Amniotic epithelial cell (primary cell): ENCODE data around the gene TP53BP1.

Source experiments
- DNase-seq: peaks from one replicate; pipeline ENCODE4 v3.0.0-alpha.2; 2010; ENCODE audit warnings: low read depth

TP53BP1 gene

DNA sequence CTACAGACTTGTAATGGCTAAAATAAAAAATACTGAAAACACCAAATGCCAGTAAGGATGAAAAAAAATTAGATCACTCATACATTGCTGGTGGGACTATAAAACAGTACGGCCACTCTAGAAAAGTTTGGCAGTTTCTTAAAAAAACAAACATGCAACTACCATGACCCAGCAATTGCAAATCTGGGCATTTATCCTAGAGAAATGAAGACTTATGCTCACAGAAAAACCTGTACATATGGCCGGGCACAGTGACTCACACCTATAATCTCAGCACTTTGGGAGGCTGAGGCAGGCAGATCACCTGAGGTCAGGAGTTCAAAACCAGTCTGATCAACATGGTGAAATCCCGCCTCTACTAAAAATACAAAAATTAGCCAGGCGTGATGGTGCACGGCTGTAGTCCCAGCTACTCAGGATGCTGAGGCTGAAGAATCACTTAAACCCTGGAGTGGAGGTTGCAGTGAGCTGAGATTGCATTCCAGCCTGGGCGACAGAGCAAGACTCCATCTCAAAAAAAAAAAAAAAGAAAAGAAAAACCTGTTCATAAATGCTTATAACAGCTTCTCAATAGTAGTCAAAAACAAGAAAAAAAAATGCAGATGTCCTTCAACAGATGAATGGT lies 5.6 kb downstream of the TP53BP1 start:
- no peak for DNase-seq

DNA sequence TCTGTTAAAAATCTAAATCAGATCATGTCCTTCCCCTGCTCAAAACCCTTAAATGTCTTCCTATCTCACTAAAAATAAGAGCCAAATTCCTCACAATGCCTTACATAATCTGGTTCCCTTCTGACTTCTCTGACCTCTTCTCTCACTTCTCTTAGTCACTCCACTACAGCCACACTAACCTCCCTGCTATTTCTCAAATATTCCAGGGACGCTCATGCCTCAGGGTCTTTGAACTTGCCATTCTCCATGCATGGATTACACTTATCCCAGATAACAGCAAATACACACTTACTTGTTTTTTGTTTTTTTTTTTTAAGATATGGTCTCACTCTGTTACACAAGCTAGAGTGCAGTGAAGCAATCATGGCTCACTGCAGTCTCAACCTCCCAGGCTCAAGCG lies 8.5 kb downstream of the TP53BP1 start:
- peak; percentile 55 for DNase-seq

DNA sequence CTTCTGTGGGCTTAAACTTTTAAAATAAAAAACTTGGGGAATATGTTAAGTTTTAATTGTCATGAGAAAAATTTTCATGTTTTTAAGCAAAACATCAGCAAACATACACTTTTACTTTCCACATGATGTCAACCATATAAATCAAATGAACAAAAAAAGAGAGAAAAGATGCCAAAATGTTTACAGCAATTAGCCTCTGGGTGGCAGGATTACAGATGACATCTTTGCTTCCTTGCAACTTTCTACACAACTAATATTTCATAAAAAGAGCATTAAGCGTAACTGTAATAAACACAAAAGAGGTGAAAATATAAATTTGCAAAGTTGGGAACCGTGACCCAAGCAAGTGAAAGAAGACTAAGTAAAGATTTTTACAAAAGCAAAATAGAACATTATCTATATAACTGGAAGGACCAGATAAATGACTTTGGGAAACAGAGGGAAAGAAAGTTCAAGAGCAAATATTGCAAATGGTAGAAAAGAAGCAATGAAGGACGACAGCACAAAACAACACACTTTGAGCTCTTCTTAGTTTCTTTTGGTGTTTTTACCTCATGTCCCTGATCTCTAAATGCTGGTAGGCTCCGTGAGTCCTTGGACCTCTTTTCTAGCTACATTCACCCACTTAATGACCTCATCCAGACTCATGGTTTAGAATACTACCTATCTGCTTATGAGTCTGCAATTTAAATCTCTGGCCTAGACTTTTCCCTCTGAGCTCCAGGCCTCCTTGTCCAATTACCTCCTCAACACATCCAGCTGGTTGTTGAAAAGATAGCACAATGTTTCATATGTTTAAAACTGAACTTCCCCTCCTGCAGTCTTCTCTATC lies 9.4 kb downstream of the TP53BP1 start:
- peak; percentile 40 for DNase-seq

DNA sequence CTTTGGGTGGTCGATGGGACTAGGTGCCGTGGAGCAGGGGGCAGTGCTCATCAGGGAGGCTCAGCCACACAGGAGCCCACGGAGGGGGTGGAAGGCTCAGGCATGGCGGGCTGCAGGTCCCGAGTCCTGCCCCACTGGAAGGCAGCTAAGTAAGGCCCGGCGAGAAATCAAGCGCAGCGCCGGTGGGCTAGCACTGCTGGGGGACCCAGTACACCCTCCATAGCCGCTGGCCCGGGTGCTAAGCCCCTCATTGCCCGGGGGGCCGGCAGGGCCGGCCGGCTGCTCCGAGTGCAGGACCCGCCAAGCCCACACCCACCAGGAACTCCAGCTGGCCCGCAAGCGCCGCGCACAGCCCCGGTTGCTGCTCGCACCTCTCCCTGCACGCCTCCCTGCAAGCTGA lies 19.1 kb downstream of the TP53BP1 start:
- no peak for DNase-seq

DNA sequence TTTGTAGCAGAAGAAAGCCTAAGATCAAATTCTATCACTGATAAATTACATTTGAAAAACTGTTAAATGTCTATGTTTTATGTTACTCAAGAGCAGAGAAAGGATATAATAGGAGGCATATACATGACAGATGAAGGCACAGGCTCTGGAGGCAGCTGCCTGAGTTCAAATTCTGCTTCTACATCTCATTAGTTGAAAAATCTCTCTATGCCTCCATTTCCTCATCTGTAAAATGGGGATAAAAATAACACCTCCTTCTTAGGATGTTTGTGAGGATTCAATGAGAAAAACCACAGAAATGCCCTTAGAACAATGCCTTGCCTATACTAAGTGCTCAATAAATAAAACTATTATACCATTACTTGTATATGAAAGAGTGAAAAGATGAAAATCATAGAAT lies 21.0 kb downstream of the TP53BP1 start:
- DNase-seq, result no peak

DNA sequence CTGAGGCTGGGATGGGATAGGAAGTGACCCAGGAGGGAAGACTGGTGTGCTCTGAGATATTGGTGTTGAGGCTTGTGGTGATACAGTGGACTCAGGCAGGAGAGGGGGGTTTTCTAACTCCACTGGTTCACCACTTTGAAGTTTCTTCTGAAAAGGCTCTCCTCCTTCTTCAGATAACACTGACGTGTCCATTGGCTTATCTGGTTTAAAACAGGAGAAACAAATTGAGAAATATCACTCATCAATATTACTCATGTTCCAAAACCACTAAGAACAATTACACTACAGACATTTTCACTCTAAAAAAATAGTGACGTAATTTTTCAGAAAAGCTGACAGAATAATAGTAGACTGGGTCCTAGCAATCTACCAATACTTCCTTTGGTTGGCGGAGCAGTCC lies 23.1 kb downstream of the TP53BP1 start:
- DNase-seq, result peak; percentile 92

DNA sequence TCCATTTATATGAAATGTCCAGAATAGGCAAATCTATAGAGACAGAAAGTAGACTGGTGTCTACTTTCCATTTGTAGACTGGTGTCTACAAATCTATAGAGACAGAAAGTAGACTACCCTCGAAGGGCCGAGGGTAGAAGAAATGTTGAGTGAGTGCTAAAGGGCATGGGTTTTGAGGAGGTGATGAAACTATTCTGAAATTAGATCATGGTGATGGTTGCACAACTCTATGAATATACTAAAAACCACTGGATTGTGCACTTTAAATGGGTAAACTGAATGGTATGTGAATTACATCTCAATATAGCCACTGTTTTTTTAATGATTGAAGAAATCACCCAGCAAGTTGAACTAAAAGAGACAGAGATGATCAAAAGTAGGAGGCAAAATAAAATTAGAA lies 27.9 kb downstream of the TP53BP1 start:
- peak; percentile 92 for DNase-seq

DNA sequence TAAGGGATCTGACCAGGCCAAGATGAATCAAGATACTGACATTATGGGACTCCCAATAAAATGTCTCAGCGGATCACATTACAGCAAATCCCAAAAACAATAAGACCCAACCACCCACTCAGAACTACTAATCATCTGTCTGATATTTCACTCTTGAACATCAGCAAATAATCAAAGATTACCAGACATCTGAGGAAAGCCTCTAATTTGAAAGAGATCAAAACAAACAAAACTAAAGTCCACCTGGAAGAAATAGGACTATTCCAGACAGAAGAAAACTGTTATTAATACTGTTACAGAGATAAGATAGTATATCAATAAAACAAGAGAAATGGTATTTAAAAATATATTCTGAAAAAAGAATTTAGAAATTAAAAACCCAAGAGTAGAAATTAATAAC lies 29.0 kb downstream of the TP53BP1 start:
- no peak for DNase-seq

DNA sequence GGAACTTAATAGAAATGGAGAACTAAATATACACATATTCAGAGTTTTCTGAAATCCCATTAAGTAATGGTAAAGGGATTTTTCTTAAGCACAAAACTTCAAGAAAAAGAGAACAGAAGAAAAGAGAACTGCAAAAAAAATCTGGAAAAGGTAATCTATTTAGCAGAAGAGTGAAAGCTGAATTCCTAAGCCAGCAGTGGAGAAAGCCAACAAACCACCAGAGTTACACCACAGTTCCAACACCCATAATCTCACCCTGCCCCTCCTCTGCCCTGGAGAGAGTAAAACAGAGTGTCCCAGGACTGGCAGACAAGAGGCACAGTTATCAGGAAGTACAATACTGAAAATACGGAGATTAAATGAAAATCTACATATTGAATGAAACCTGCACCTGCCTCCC lies 29.4 kb downstream of the TP53BP1 start:
- peak; percentile 79 for DNase-seq

DNA sequence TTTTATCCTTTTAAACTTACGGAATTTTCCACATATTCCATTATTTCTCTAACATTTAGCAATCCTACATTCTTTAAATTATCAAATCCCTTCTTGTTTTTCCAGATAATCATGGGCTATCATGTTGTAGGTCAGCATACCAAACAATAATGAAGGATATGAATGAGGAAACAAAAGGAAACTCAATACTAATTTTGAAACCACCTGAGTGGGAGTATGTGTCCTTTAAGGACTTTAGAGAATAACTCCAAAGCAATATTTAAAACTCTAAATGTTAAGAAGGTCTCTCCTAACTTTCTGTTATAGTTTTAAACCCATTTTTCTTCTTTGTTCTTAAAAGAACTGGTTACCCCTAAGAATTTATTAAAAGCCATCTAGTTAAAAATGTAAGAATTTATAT lies 43.0 kb downstream of the TP53BP1 start:
- no peak for DNase-seq

DNA sequence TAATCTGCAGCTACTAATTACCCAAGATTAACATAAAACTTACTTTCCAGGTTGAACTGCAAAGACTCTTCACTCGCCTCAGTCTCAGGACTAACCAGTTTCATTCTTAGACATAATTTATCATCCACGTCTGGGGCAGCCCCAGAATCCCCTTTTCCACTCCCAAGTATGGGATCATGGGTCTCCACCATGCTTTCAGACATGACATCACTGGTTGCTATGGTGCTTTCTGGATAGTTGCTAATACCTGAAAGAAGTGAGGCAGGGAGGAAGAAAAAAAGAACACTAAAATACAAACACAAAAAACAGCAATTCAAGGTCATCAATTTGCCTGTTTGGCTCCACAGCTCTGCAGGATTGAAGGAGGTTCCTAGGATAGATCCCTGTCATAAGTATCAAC lies 46.6 kb downstream of the TP53BP1 start:
- DNase-seq, result no peak

DNA sequence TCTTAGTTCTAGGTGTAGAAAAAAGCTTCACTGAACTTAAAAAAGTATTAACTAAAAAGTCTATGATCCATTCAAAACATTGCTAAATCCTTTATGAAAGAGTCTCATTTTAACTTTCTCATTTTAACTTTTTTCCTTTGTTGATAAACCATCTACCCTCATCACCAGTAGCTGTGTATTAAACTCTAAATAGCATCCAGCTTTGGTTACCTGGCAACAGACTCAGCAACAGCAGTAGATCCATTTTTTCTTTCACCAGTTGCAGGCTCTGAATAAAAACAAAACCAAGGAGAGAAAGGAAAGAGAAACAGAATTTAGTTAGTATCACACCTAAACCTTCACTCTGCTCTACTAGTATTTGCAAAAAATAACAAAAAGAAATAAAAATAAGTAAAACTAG lies 51.6 kb downstream of the TP53BP1 start:
- peak; percentile 48 for DNase-seq

DNA sequence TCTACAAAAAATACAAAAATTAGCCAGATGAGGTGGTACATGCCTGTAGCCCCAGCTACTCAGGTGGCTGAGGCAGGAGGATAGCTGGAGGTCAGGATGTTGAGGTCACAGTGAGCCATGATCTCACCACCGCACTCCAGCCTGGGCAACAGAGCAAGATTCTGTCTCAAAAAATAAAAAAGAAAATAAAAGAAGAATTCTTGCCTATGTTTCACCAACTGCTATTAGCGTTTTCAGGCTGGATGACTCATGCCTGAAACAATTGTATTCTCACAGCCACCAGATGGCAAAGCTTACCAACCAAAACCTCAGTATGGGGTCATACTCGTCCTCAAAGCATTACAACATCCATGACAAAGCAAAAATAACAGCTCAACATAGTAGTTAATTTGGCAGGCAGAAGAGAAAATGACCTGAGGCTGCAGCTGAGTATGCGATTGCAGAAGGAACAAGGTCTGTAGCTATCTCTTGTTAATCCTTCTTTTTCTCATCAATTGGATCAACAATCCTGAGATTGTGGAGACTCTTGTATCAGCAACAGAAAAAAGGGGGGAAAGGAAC lies 52.2 kb downstream of the TP53BP1 start:
- peak; percentile 98 for DNase-seq

DNA sequence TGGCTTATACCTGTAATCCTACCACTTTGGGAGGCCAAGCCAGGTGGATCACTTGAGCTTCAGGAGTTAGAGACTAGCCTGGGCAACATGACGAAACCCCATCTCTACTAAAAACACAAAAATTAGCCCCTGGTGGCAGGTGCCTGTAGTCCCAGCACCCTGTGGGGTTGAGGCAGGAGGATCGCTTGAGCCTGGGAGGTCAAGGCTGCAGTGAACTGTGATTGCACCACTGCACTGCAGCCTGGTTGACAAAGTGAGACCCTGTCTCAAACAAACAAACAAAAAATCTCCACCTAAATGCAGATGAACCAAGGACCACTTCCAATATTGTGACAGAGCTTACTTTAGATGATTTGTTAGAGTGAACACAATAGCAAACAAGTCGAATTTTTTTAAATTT lies 53.7 kb downstream of the TP53BP1 start:
- DNase-seq, result no peak

DNA sequence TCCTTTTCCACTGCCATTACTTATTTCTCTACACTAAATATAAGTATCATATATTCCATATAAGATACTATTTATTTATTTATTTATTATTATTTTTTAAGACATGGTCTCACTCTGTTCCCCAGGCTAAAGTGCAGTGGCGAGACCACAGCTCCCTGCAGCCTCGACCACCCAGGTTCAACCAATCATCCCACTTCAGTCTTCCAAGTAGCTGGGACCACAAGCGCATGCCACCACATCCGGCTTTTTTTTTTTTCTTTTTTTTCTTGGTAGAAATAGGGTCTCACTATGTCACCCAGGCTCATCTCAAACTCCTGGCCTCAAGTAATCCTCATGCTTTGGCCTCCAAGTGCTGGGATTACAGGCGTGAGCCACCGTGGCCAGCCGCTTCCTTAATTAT lies 56.6 kb downstream of the TP53BP1 start:
- no peak for DNase-seq

DNA sequence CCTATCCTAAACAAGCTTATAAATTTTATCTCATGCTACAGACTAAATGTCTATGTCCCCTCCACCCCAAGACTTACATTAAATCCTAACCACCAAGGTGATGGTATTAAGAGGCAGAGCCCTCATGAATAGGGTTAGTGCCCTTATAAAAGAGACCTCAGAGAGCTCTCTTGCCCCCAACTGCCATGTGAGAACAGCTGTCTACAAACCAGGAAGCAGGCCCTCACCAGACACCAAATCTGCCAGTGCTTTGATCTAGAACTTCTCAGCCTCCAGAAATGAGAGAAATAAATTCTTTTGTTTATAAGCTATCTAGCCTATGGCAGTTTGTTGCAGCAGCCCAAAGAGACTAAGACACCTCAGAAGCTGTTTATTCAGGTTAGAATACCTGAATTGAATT lies 58.5 kb downstream of the TP53BP1 start:
- DNase-seq, result no peak

DNA sequence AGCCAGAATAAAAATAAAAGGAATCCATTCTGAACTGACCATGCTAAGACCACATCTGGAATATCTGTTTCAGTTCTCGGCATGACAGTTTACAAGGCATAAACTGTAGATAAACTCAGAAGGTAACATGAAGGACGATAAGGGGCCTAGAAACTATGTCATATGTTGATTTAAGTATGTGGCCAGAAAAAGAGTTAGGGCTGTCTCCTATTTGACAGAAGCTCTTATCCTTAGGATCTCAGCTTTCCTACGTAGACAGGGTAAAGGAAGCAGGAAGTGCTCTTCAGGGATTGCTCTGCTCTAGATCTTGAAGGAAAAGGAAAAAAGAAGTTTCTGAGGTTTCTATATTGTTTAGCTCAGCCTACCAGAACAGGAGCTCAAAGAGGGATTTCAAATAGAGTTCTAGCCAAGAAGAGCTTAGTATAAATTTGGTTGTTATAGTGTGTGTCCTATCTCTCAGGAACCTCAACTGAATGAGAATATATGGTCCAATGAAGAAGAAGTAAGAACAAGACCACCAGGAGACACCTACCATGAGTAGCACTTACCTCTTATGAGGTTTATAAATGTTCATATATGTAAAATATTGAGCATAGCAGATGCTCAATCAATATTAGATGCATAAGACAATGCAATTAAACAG lies 59.2 kb downstream of the TP53BP1 start:
- no peak for DNase-seq

DNA sequence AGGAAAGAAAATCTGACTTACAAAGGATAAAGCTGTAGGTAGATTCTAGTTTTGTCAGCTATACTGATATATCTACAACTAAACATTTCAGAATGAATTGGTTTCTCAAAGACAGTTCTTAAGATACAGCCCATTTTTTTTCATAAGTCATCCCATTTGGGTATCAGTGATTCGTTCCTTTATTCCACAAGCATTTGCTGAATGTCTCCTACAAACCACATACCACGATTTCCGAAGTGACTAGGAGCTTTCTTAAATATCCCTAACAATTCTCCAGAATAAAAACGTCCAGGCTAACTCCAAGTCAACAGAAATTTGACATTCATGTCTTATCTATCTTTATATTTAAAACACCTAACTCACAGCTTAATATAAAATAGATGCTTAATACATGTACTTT lies 59.8 kb downstream of the TP53BP1 start:
- peak; percentile 71 for DNase-seq

DNA sequence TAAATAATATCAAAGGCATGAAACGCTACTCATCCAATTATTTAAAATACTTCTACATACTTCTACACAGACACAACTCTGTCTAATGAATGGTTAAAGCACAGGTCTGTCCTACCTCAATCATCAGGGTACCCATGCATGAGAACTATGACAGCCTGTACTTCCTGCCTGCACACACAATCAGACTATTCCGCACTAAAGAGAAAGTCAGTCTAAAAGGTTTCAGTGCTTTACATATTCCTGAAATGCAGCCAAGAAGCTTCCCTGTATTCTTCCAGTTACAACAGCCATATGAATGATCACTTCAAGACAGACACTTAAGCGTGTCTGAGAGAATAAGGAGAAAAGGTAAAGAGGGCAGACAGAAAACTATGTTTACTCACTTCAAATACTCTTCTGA lies 63.3 kb downstream of the TP53BP1 start:
- DNase-seq, result no peak

DNA sequence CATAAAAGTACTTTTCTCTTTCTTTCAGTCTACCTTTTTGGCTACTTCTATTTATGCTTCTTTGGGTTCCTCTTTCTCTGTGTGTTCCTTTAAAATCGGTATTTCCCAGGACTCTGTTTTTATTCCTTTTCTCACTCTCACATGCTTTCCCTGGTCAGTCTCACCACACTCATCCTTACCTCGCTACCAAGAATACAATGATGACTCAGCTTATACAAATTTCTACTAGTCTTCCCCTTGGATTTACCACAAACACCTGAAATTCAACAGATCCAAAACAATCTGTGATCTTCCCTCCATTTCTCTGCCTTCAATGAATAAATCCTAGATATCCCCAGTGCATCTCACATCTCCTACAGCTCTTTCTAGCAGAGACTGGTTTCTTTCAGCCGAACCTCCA lies 69.2 kb downstream of the TP53BP1 start:
- no peak for DNase-seq

DNA sequence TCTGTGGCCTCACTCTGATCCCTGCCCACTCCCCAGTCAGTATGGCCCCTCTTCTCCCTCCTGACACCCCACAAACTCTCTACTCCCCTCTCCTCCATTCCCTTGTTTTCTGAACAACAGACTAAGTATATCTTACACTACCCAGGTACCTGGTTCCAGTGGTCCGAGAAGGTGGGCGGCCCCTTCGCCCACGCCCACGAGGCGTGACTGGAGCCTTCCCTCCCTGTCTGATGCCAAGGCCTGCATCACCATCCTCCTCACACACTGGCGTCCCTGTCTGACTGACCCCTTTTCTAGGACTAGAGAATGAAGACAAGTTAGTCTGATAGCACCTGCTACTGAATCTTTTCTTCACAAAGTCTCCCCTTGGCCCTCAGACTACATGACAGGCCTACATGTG lies 72.1 kb downstream of the TP53BP1 start:
- DNase-seq, result no peak

DNA sequence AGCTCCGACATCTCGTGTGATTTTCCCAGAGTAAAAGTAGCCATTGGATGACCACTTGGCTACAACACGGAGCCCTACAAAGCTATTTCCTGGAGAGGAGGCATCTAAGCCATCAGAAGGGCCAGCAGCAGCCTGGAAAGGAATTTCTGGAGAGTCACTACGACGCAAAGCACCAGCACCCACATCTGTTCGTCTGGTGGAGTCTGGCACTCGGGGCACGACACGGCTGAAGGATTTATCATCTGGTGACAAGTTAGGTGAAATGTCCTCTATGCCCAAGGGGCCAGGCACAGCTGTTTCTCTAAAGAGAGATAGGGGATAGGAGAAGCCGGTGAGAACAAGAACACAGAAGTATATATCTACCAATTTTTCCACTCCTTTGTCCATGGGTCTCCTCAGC lies 72.5 kb downstream of the TP53BP1 start:
- no peak for DNase-seq

DNA sequence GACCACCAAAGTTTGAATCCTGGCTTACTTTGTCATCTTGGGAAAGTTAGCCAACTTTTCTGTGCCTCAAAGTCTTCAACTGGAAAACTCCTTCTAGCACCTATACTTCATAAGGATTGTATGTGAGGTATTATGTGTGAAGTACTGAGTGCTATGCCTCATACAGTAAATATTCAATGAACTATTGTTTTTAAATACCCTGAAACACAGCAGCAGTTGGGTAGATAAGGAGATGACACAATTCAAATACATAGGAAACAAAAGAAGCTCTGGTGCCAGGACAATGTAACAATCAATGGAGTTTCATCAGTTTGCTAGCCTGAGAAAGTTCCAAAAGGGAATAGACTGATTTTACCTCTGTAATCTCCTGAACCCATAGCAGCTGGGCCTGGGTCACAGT lies 78.8 kb downstream of the TP53BP1 start:
- no peak for DNase-seq
